Spleen (tissue), 11 donors: Measurements from ENCODE around the gene CRHBP. TPM values are rescaled to one million over a fixed set of nuclear protein-coding genes. Genes with fewer than 3 reads are reported as not detected.

Experiments
- DNase-seq: peaks from one replicate; pipeline ENCODE4 v3.0.0-alpha.2; 2020
- H3K27ac ChIP-seq, 8 donors: fragments of 200-600 bp; sonication (generic) in 7 of 8; 1 replicate in 4 of 8; 2 replicates in 4 of 8; pipeline versions ENCODE4 v1.5.0 to v1.8.0; 2016 to 2021; ENCODE audit warnings: inconsistent platforms in 4 of 8, mild to moderate bottlenecking in 4 of 8, moderate library complexity in 1 of 8
- H3K27me3 ChIP-seq, 7 donors: fragments of 200-600 bp; sonication (generic) in 6 of 7; replicated peaks in 1 of 7; 1 replicate in 4 of 7; 2 replicates in 3 of 7; pipeline versions ENCODE4 v1.5.0 to v1.8.0; 2016 to 2021; ENCODE audit warnings: inconsistent platforms in 3 of 7, mild to moderate bottlenecking in 1 of 7
- H3K36me3 ChIP-seq, 6 donors: fragments of 200-600 bp; sonication (generic) in 5 of 6; 1 replicate in 4 of 6; 2 replicates in 2 of 6; pipeline versions ENCODE4 v1.5.0 to v1.8.0; 2016 to 2021; ENCODE audit warnings: inconsistent platforms in 2 of 6
- H3K4me1 ChIP-seq, 6 donors: fragments of 200-600 bp; sonication (generic) in 5 of 6; 1 replicate in 3 of 6; 2 replicates in 3 of 6; pipeline versions ENCODE4 v1.5.0 to v1.8.0; 2016 to 2021; ENCODE audit warnings: inconsistent platforms in 3 of 6
- H3K4me3 ChIP-seq, 8 donors: fragments of 200-600 bp; sonication (generic) in 7 of 8; 1 replicate in 4 of 8; 2 replicates in 4 of 8; pipeline versions ENCODE4 v1.5.0 to v1.8.0; 2016 to 2021; ENCODE audit warnings: inconsistent platforms in 4 of 8, mild to moderate bottlenecking in 4 of 8, moderate library complexity in 2 of 8
- H3K9me3 ChIP-seq, 8 donors: fragments of 200-600 bp; sonication (generic) in 7 of 8; 1 replicate in 4 of 8; 2 replicates in 4 of 8; pipeline versions ENCODE4 v1.5.0 to v1.8.0; 2016 to 2021; ENCODE audit warnings: inconsistent platforms in 4 of 8
- CTCF ChIP-seq, 11 experiments: fragments of 200-600 bp in 7 of 11; fragments of 450-650 bp in 4 of 11; sonication (generic) in 4 of 11; IDR thresholded peaks in 8 of 11; conservative IDR thresholded peaks in 3 of 11; 1 replicate in 7 of 11; 2 replicates in 4 of 11; pipeline versions ENCODE4 v1.4.0 to v1.8.0; 2016 to 2021; ENCODE audit warnings: antibody characterized with exemption in 11 of 11, inconsistent platforms in 4 of 11, mild to moderate bottlenecking in 1 of 11
- POLR2A ChIP-seq, 3 donors: fragments of 450-650 bp; IDR thresholded peaks; one replicate each; pipeline ENCODE4 v1.5.1; 2017; ENCODE audit warnings: antibody characterized with exemption in 3 of 3, mild to moderate bottlenecking in 1 of 3
- POLR2AphosphoS5 ChIP-seq, 3 donors: sonication (generic); formaldehyde crosslinking; IDR thresholded peaks; one replicate each; pipeline ENCODE4 v1.5.1; 2017; ENCODE audit warnings: antibody characterized with exemption in 3 of 3
- WGBS, 5 donors: extraction: QIAGEN DNeasy Blood & Tissue Kit in 3 of 5; methylation state at CpG; one replicate each; pipeline versions ENCODE4 v1.1.5 to v1.1.7; 2013 to 2018; 5-methylcytosine and 5-hydroxymethylcytosine counted together
- intact Hi-C: fragments of 100-400 bp; cut with DNase I; formaldehyde crosslinking; loops from one replicate; pipeline ENCODE4 v1.15.0; 2023; ENCODE audit warnings: low total_unique reads
- polyA plus RNA-seq, 3 donors: library from polyadenylated mRNA; stranded (reverse); fragments of 200-250 nt; gene quantifications; one replicate each; pipeline ENCODE4 v1.2.1, GENCODE V29; 2013
- total RNA-seq, 7 donors: library from RNA; depleted of rRNA in 3 of 7; stranded (reverse); fragments of >200 nt in 3 of 7; fragmentation: NEBNext Ultra II Directional in 4 of 7; extraction: Animal tissue kit (Norgen Biotek cat#: 25700) in 4 of 7; gene quantifications; one replicate each; pipeline versions ENCODE4 v1.1.0 to v1.2.1, GENCODE V29; 2016 to 2021
- donor health status: healthy with polysubstance abuse.
- donor health status: DM: no; HTN: no; CAD: no; lungs with moderate emphysema.
- donor health status: DM: no; HTN: no; CAD: no.
- donor health status: Bipolar disorder and iron deficiency.
- donor health status: healthy.
- donor health status: DM: no; HTN: no; CAD: no.
- donor health status: DM: yes; HTN: yes; CAD: no.

Gene CRHBP
- total and polyA plus RNA-seq, 10 donors: 8.7 to 147 (median 47.9) TPM

GRCh38 chr5:76930083-76930482 lies 22.8 kb upstream of the CRHBP start:
- Histone ChIP-seq H3K27me3 (no peaks in the 10 kb centered on the region), H3K27ac (no peak overlapping the region), H3K4me3 (no peak overlapping the region), H3K4me1 (no peaks in the 10 kb centered on the region), H3K36me3 (no peaks in the 10 kb centered on the region), H3K9me3 (no peaks in the 10 kb centered on the region)
- WGBS, 5 donors: 80 to 88% (median 83%) methylated on average over 4 of the region's 4 CpGs
- DNase-seq: no peak
- intact Hi-C loops: no loop called here
- TF ChIP-seq POLR2AphosphoS5 (IDR thresholded peaks at IDR 0.05) (no peak), CTCF (IDR thresholded peaks at IDR 0.05 in 8 of 11, conservative IDR thresholded peaks at IDR 0.05 in 3 of 11) (no peak), POLR2A (IDR thresholded peaks at IDR 0.05) (no peak)

- no peak for TF ChIP-seq POLR2AphosphoS5 (IDR thresholded peaks at IDR 0.05)
- no peak for TF ChIP-seq CTCF (IDR thresholded peaks at IDR 0.05 in 8 of 11, conservative IDR thresholded peaks at IDR 0.05 in 3 of 11)
- TF ChIP-seq POLR2A (IDR thresholded peaks at IDR 0.05): no peak
- DNase-seq: no peak
- no peaks in the 10 kb centered on the region for H3K27me3 ChIP-seq
- H3K4me1 ChIP-seq: no peaks in the 10 kb centered on the region
- no peaks in the 10 kb centered on the region for H3K36me3 ChIP-seq
- no peak overlapping the region for H3K4me3 ChIP-seq
- H3K9me3 ChIP-seq: no peaks in the 10 kb centered on the region
- intact Hi-C loops: no loop called here
- H3K27ac ChIP-seq: no peak overlapping the region
Observed at GRCh38 chr5:76938177-76938576, 14.7 kb upstream of the CRHBP start.

GRCh38 chr5:76941000-76941399 lies 11.8 kb upstream of the CRHBP start:
- intact Hi-C loops: no loop called here
- TF ChIP-seq POLR2AphosphoS5 (IDR thresholded peaks at IDR 0.05): no peak
- TF ChIP-seq POLR2A (IDR thresholded peaks at IDR 0.05): no peak
- TF ChIP-seq CTCF (IDR thresholded peaks at IDR 0.05 in 8 of 11, conservative IDR thresholded peaks at IDR 0.05 in 3 of 11): no peak
- H3K4me3 ChIP-seq: no peak overlapping the region
- H3K27ac ChIP-seq: no peak overlapping the region
- 64 to 99% (median 79%) methylated on average over 4 of the region's 4 CpGs for WGBS, 5 donors
- H3K4me1 ChIP-seq: peaks cover 0 to 18% (median 6%) of the 10 kb centered on the region in 6 donors
- no peaks in the 10 kb centered on the region for H3K27me3 ChIP-seq
- H3K36me3 ChIP-seq: no peaks in the 10 kb centered on the region
- DNase-seq: no peak
- H3K9me3 ChIP-seq: no peaks in the 10 kb centered on the region

- TF ChIP-seq CTCF (IDR thresholded peaks at IDR 0.05 in 8 of 11, conservative IDR thresholded peaks at IDR 0.05 in 3 of 11) (no peak), POLR2AphosphoS5 (IDR thresholded peaks at IDR 0.05) (no peak), POLR2A (IDR thresholded peaks at IDR 0.05) (no peak)
- 76 to 95% (median 94%) methylated on average over 3 of the region's 3 CpGs for WGBS, 5 donors
- Histone ChIP-seq H3K27me3 (no peaks in the 10 kb centered on the region), H3K4me3 (no peak overlapping the region), H3K36me3 (no peaks in the 10 kb centered on the region), H3K9me3 (no peaks in the 10 kb centered on the region), H3K4me1 (peaks cover 0 to 22% (median 10%) of the 10 kb centered on the region in 6 donors), H3K27ac (no peak overlapping the region)
- DNase-seq: no peak
- intact Hi-C loops: no loop called here
Observed at GRCh38 chr5:76941442-76941841, 11.4 kb upstream of the CRHBP start.
